Sigmoid colon (tissue), 7 donors: ENCODE results near the gene E2F6. TPM values are rescaled to one million over a fixed set of nuclear protein-coding genes. Genes with fewer than 3 reads are reported as not detected.

Experiments used
- DNase-seq: peaks from one replicate; pipeline ENCODE4 v3.0.0-alpha.2; 2019
- H3K27ac ChIP-seq, 4 donors: fragments of 200-600 bp; sonication (generic); one replicate each; pipeline ENCODE4 v1.5.1; 2016 to 2019; ENCODE audit warnings: mild to moderate bottlenecking in 1 of 4
- H3K27me3 ChIP-seq, 3 donors: fragments of 200-600 bp; sonication (generic); one replicate each; pipeline ENCODE4 v1.5.1; 2019; ENCODE audit warnings: mild to moderate bottlenecking in 1 of 3
- H3K36me3 ChIP-seq, 4 donors: fragments of 200-600 bp; sonication (generic); one replicate each; pipeline ENCODE4 v1.5.1; 2016 to 2019
- H3K4me1 ChIP-seq, 4 donors: fragments of 200-600 bp; sonication (generic); one replicate each; pipeline ENCODE4 v1.5.1; 2017 to 2019
- H3K4me3 ChIP-seq, 4 donors: fragments of 200-600 bp; sonication (generic); one replicate each; pipeline ENCODE4 v1.5.1; 2017 to 2019; ENCODE audit warnings: mild to moderate bottlenecking in 2 of 4, moderate library complexity in 1 of 4
- H3K9me3 ChIP-seq, 4 donors: fragments of 200-600 bp in 3 of 4; sonication (generic) in 3 of 4; one replicate each; pipeline versions ENCODE4 v1.5.1 to v1.6.1; 2013 to 2019
- CTCF ChIP-seq, 4 experiments: fragments of 450-650 bp in 3 of 4; fragments of 200-600 bp in 1 of 4; IDR thresholded peaks; one replicate each; pipeline ENCODE4 v1.5.1; 2016 to 2019; ENCODE audit warnings: antibody characterized with exemption in 4 of 4, mild to moderate bottlenecking in 3 of 4, moderate library complexity in 2 of 4
- EP300 ChIP-seq, 4 donors: sonication (generic); formaldehyde crosslinking; IDR thresholded peaks; one replicate each; pipeline ENCODE4 v1.6.1; 2017; ENCODE audit warnings: antibody characterized with exemption in 4 of 4
- POLR2A ChIP-seq, 2 donors: fragments of 450-650 bp; IDR thresholded peaks; one replicate each; pipeline ENCODE4 v1.6.1; 2016; ENCODE audit warnings: antibody characterized with exemption in 2 of 2, mild to moderate bottlenecking in 2 of 2, moderate library complexity in 2 of 2
- POLR2AphosphoS5 ChIP-seq, 4 donors: sonication (generic); formaldehyde crosslinking; IDR thresholded peaks; one replicate each; pipeline ENCODE4 v1.6.1; 2017; ENCODE audit warnings: antibody characterized with exemption in 4 of 4
- WGBS, 2 donors: extraction: QIAGEN DNeasy Blood & Tissue Kit; methylation state at CpG; one replicate each; pipeline ENCODE4 v1.1.7; 2013; 5-methylcytosine and 5-hydroxymethylcytosine counted together
- intact Hi-C: fragments of 100-400 bp; cut with DNase I; formaldehyde crosslinking; loops from one replicate; pipeline ENCODE4 v1.15.1; 2023
- polyA plus RNA-seq, 3 donors: library from polyadenylated mRNA; stranded (reverse); fragments of 200-250 nt; gene quantifications; one replicate each; pipeline ENCODE4 v1.2.3, GENCODE V29; 2013
- total RNA-seq, 4 donors: library from RNA; depleted of rRNA; stranded (reverse); fragments of >200 nt; gene quantifications; one replicate each; pipeline ENCODE4 v1.1.0, GENCODE V29; 2016
- donor health status: healthy with polysubstance abuse.
- donor health status: Bipolar disorder and iron deficiency.
- donor health status: healthy.

Gene E2F6
- total and polyA plus RNA-seq, 7 donors = 3.6 to 24.2 (median 11.8) TPM

- Histone ChIP-seq H3K4me1 (peaks cover 3 to 49% (median 40%) of the 10 kb centered on the region in 4 donors), H3K27ac (peak overlapping the region; percentile 85 to 97 (median 94)), H3K36me3 (peaks cover 0 to 8% (median 0%) of the 10 kb centered on the region in 4 donors), H3K27me3 (no peaks in the 10 kb centered on the region), H3K9me3 (no peaks in the 10 kb centered on the region), H3K4me3 (peak overlapping the region; percentile 50 to 67 (median 62))
- intact Hi-C loops = loop anchor here (2.0 to 5.0 kb wide), 2 partner anchors 124 to 278 kb away; partner anchors contain the start of gene ROCK2
- 15 to 30% methylated on average over 26 of the region's 26 CpGs for WGBS, 2 donors
- DNase-seq = no peak
- TF ChIP-seq CTCF (IDR thresholded peaks at IDR 0.05) = no peak
- no peak for TF ChIP-seq EP300 (IDR thresholded peaks at IDR 0.05)
- TF ChIP-seq POLR2AphosphoS5 (IDR thresholded peaks at IDR 0.05) = no peak
- no peak for TF ChIP-seq POLR2A (IDR thresholded peaks at IDR 0.05)
Observed at GRCh38 chr2:11466307-11467128, 557 bp upstream of the E2F6 start.

- H3K27ac ChIP-seq = peak overlapping the region; percentile 85 to 97 (median 94)
- DNase-seq = no peak
- H3K27me3 ChIP-seq = no peaks in the 10 kb centered on the region
- 47 to 57% methylated on average over 6 of the region's 6 CpGs for WGBS, 2 donors
- intact Hi-C loops = loop anchor here (5.0 kb wide), 1 partner anchor 123 kb away; the partner anchor contains the start of gene ROCK2
- H3K4me3 ChIP-seq = peak overlapping the region; percentile 50 to 67 (median 62)
- no peaks in the 10 kb centered on the region for H3K9me3 ChIP-seq
- no peak for TF ChIP-seq POLR2A (IDR thresholded peaks at IDR 0.05)
- no peak for TF ChIP-seq CTCF (IDR thresholded peaks at IDR 0.05)
- TF ChIP-seq EP300 (IDR thresholded peaks at IDR 0.05) = no peak
- no peak for TF ChIP-seq POLR2AphosphoS5 (IDR thresholded peaks at IDR 0.05)
- peaks cover 3 to 51% (median 42%) of the 10 kb centered on the region in 4 donors for H3K4me1 ChIP-seq
- peaks cover 0 to 8% (median 0%) of the 10 kb centered on the region in 4 donors for H3K36me3 ChIP-seq
Observed at GRCh38 chr2:11465110-11465484, 864 bp downstream of the E2F6 start.

GRCh38 chr2:11459816-11460215, 6.1 kb downstream of the E2F6 start:
- Histone ChIP-seq H3K27ac (no peak overlapping the region), H3K4me3 (no peak overlapping the region), H3K36me3 (peaks cover 0 to 20% (median 0%) of the 10 kb centered on the region in 4 donors), H3K27me3 (no peaks in the 10 kb centered on the region), H3K9me3 (no peaks in the 10 kb centered on the region), H3K4me1 (peaks cover 0 to 67% (median 45%) of the 10 kb centered on the region in 4 donors)
- intact Hi-C loops = loop anchor here (5.0 kb wide), 1 partner anchor 223 kb away; no protein-coding TSS in a partner anchor
- no peak for DNase-seq
- TF ChIP-seq POLR2AphosphoS5 (IDR thresholded peaks at IDR 0.05) (no peak), POLR2A (IDR thresholded peaks at IDR 0.05) (no peak), EP300 (IDR thresholded peaks at IDR 0.05) (no peak), CTCF (IDR thresholded peaks at IDR 0.05) (no peak)
- WGBS, 2 donors = 97 to 98% methylated on average over 4 of the region's 4 CpGs

GRCh38 chr2:11458753-11459152, 7.2 kb downstream of the E2F6 start:
- TF ChIP-seq CTCF (IDR thresholded peaks at IDR 0.05) = no peak
- TF ChIP-seq POLR2AphosphoS5 (IDR thresholded peaks at IDR 0.05) = no peak
- no peak for TF ChIP-seq EP300 (IDR thresholded peaks at IDR 0.05)
- no peak for TF ChIP-seq POLR2A (IDR thresholded peaks at IDR 0.05)
- no peaks in the 10 kb centered on the region for H3K27me3 ChIP-seq
- intact Hi-C loops = no loop called here
- WGBS, 2 donors = 92 to 97% methylated on average over 3 of the region's 3 CpGs
- DNase-seq = no peak
- no peaks in the 10 kb centered on the region for H3K9me3 ChIP-seq
- H3K4me3 ChIP-seq = no peak overlapping the region
- peaks cover 0 to 56% (median 34%) of the 10 kb centered on the region in 4 donors for H3K4me1 ChIP-seq
- H3K36me3 ChIP-seq = peaks cover 0 to 25% (median 0%) of the 10 kb centered on the region in 4 donors
- H3K27ac ChIP-seq = no peak overlapping the region
